Activated CD4-positive, alpha-beta T cell treated with anti-CD3 and anti-CD28 coated beads, Interleukin-10, Interleukin-2, amounts not matched to agents 100 ng/mL and 50 ng/mL, durations not matched to agents 16 hours and 8 hours (primary cell): ENCODE measurements around the gene POLG.
A peak's percentile ranks its signal among the peaks of the same experiment; 100 is the strongest.

Source experiments
- DNase-seq: peaks from one replicate; pipeline ENCODE4 v3.0.0-alpha.2; 2020

POLG gene

GRCh38 chr15:89356634-89357298, 22.1 kb upstream of the POLG start:
- DNase-seq, result peak; percentile 24

DNA sequence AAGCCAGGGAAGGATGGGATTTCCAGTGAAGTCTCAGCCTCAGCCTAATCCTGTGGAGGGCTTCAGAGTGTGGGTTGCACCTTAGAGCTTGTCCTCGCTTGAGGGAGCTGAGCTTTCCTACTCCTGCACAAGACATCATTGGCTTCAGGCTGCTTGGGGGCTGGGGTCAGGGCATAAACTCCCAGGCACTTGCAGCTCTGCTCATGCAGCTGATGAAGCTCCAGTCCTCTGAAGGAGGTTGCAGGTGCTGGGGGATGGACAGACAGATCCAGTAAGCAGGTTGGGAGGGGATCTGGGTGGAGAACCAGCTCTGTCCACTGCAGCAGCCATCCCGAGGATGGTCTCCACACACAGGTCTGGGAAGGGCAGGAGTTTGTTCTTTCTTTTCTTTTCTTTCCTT, 19.4 kb upstream of the POLG start:
- no peak for DNase-seq

- DNase-seq, result no peak
Measured at GRCh38 chr15:89352476-89352875, 17.9 kb upstream of the POLG start.

GRCh38 chr15:89349206-89349558, 14.6 kb upstream of the POLG start:
- no peak for DNase-seq

DNA sequence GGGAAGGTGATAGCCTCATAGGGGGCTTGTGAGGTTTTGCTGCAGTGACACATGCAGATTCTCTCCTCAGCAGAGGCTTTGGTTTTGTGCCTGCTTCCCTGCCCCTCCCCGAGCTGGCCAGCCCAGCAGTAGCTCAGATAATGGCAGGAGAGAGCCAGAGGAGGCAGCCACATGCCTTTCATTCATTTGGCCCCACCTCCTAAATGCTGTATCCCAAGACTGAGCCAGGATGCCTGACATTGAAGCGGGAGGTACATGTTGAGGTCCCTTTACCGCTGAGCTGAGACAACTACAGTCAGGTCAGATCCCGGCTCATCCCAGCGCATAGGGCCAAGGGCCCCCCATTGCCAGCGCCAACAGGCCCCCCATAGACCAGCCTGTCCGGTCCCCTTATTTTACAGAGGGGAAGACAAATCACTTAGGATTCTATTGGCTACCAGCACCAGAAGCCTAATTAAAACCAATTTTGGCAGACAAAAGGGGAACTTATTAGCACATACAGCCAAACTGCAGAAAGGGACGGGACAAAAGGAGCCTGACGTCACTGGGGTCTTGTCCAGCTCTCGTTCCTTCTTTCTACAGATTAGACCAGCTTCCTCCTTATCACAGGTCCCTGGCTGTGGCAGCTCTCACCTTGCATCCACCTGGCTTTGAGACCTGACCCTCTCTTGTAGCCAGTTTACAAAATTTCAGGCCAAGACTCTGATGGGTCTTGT, 12.1 kb upstream of the POLG start:
- no peak for DNase-seq

DNA sequence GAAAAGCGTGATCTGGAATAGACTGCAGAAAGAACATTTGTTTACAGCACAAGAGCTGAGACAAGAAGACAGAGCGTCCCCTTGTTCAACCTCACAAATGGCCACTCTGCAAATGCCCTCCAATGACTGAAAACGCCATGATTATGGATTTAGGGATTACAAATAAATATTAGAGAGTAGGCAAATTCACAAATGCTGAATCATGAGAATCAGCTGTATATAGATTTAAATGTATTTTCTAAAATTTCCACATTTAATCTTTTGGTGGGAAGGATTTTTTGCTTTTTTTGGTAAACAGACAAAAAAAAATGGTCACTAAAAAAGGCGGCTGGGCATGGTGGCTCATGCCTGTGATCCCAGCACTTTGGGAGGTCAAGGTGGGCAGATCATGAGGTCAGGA, 10.6 kb upstream of the POLG start:
- no peak for DNase-seq

GRCh38 chr15:89342840-89343239, 8.2 kb upstream of the POLG start:
- no peak for DNase-seq

- DNase-seq, result no peak
Measured at GRCh38 chr15:89341316-89342005, 6.8 kb upstream of the POLG start.

GRCh38 chr15:89340573-89340972, 5.9 kb upstream of the POLG start:
- no peak for DNase-seq

- no peak for DNase-seq
Measured at GRCh38 chr15:89338036-89338435, 3.4 kb upstream of the POLG start.

- DNase-seq, result no peak
Measured at GRCh38 chr15:89335298-89336041, 846 bp upstream of the POLG start.

GRCh38 chr15:89333959-89334509, 590 bp downstream of the POLG start:
- DNase-seq, result peak; percentile 69

DNA sequence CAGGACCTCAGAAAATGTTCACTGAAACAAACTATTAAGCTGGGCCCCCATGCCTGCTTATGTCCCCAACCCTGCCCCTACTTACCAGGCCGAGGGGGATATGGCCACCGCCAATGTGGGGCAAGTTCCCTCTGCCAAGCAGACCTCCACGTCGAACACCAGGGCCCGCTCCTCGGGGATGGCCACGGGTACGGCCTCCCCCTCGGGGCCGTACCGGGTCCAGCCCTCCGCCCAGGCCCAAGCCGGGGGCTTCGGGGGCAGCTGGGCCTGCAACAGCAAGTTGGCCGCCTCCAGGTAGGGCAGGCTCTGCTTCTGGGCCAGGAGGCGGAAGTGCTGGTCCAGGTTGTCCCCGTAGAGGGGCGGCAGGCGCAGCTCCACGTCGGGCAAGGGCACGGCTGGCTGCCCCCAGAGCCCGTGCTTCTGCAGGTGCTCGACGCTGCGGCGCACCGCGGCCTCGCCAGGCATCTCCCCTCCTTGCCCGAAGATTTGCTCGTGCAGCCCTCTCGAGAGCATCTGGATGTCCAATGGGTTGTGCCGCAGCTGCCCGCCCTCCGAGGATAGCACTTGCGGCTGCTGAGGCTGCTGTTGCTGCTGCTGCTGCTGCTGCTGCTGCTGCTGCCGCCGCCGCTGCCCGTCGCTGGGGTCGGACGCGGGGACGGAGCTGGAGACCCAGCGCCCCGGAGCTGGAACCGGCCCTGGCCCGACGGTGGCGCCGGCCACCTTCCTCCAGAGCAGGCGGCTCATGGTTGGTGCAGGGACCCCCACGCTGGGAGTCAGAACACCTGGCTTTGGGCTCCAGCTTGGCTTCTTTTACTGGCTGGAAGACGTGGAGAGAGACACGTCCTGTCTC, 1.4 kb downstream of the POLG start:
- DNase-seq, result no peak

DNA sequence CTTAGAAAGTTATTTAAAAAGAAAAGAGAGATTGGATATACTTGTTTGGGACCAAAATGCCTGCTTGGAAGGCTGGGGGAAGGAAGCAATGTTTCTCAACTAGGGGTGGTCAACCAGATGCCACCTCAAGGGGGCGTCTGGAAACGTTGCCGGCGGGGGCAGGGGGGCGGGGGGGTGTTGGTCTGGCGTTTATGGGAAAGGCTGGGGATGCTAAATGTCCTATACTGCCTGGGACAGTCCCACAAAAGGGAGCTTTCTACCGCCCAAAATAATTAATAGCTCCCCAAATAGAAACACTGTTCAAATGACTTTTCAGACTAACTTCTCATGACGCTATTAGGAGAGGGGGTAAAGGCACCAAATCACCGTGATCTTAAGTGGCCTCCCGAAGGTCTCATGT, 2.2 kb downstream of the POLG start:
- DNase-seq, result peak; percentile 38

DNA sequence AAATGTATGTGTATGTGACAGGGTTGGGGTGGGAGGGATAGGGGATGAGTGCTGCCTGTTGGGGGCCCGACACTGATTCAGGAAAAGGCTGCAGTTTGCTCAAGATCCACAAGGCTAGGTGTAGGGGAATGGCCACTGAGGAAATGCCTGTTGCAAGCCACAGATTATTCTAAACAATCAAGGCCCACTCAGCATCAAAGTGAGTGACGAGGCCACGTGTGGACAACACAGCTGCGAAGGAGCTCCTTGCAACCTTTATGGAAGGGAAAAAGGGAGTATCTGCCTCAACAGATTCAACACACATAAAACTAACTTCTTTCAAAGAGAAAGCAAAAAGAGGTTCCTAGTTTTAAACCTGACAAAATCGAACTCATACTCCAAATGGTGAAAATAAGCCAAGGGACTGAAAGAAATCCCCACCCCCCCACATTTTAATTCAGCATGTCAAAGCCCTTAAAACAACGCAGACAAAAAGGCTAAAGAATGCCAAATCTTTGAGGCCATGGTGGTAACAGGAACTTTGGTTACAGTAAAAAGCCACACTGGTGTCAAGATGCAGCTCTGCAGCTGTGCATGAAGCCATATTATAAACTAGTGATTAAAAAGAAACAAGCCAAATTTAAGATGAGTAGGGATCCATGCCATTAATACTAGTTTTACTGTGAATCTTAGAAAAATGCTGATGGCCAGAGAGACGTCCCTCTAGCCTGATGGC, 3.6 kb downstream of the POLG start:
- no peak for DNase-seq

DNA sequence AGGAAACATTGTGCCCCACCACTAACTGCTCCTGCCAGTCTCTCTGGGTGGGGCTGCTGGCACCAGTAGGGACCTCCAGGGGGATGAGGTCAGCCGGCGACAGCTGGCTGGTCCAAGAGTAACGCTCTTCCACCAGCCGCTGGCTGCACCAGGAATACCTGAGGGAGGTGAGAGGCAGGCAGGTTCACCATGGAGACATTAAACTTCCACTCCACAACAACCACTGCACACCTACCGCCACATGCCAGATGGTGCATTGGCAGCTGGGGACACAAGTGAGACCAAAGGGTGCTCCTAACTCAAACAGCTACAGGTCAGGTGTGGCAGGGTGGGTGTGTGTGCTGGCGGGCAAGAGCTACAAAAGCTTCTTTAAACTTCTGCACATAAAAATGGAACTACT, 4.5 kb downstream of the POLG start:
- DNase-seq, result no peak

GRCh38 chr15:89329329-89330084, 5.1 kb downstream of the POLG start:
- peak; percentile 61 for DNase-seq

DNA sequence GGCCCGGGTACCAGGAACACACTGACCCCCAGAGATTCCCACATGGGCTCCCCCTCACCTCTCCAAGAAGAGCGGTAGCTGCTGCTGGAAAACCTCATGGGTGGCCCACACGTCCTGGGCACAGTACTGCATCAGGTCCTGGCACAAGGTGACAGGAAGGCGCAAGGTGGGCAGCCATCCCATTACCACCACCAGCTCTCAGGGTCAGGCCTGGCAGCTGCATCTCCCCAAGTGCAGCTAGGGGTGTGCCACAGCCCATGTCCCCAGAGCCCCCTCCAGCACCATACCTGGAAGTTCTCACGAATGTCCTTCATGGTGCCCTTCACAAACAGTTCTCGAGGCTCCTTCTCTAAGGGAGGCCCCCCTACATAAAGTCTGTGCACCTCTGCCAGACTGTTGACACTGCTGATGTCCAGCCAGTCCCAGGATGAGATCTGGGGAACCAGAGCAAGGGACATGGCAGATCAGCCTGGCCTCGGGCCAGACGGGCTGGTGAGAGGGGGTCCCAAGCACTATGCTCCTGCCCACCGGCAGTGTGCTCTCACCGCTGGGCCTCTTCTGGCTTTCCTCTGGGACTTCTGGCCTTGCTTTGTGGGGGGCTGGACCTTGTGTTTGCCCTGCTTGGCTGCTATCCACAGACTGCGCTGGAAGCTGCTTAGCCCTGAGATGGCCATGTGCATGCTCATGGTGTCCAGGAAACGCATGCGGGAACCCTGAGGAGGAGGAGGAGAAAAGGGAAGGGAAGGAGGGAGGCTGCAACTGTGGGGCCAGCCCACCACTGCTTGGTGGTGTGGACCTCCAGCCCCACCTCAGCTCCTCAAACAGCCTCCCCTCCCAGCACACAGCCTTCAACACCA, 6.0 kb downstream of the POLG start:
- no peak for DNase-seq

- DNase-seq, result no peak
Measured at GRCh38 chr15:89327113-89327512, 7.5 kb downstream of the POLG start.

- no peak for DNase-seq
Measured at GRCh38 chr15:89326316-89326715, 8.3 kb downstream of the POLG start.
